CD14-positive monocyte (primary cell): ENCODE data around the gene CISD2. TPM values are rescaled to one million over a fixed set of nuclear protein-coding genes. Genes with fewer than 3 reads are reported as not detected.

ENCODE experiments used
- DNase-seq, 3 donors: peaks; one replicate each; pipeline ENCODE4 v3.0.0-alpha.2; 2011 to 2022
- H2AFZ ChIP-seq: 2 replicates; pipeline ENCODE4 v1.6.0; 2012; ENCODE audit warnings: mild to moderate bottlenecking, low read depth, low read length, inconsistent platforms; ENCODE audit not compliant: insufficient read depth, poor library complexity, severe bottlenecking
- H3K27ac ChIP-seq, 2 donors: 1 replicate in 1 of 2; 2 replicates in 1 of 2; pipeline ENCODE4 v1.5.1; 2012 to 2013; ENCODE audit warnings: low read length in 2 of 2, control low read depth in 1 of 2, inconsistent platforms in 1 of 2, low read depth in 1 of 2, mild to moderate bottlenecking in 1 of 2
- H3K27me3 ChIP-seq, 2 donors: one replicate each; pipeline versions ENCODE4 v1.6.0 to v1.6.1; 2011 to 2013; ENCODE audit warnings: low read length in 2 of 2; ENCODE audit not compliant: control insufficient read depth in 2 of 2, insufficient read depth in 2 of 2
- H3K36me3 ChIP-seq, 2 donors: replicated peaks in 1 of 2; 1 replicate in 1 of 2; 2 replicates in 1 of 2; pipeline versions ENCODE4 v1.5.1 to v1.6.1; 2012 to 2013; ENCODE audit warnings: low read length in 2 of 2, control low read depth in 1 of 2, inconsistent platforms in 1 of 2, mild to moderate bottlenecking in 1 of 2; ENCODE audit not compliant: insufficient read depth in 2 of 2, control insufficient read depth in 1 of 2
- H3K4me1 ChIP-seq, 2 donors: 1 replicate in 1 of 2; 2 replicates in 1 of 2; pipeline versions ENCODE4 v1.5.1 to v1.6.1; 2012 to 2013; ENCODE audit warnings: low read length in 2 of 2, control low read depth in 1 of 2, inconsistent platforms in 1 of 2, mild to moderate bottlenecking in 1 of 2, moderate library complexity in 1 of 2; ENCODE audit not compliant: insufficient read depth in 2 of 2, control insufficient read depth in 1 of 2
- H3K4me2 ChIP-seq: replicated peaks from 2 replicates; pipeline ENCODE3; 2012; ENCODE audit warnings: low read length, moderate library complexity, mild to moderate bottlenecking; ENCODE audit not compliant: poor library complexity, severe bottlenecking; ENCODE audit errors: extremely low read depth
- H3K4me3 ChIP-seq, 3 experiments: fragments of 200-600 bp in 1 of 3; sonication (generic) in 1 of 3; replicated peaks in 1 of 3; 1 replicate in 2 of 3; 2 replicates in 1 of 3; pipeline ENCODE4 v1.5.1; 2011 to 2013; ENCODE audit warnings: low read length in 3 of 3, mild to moderate bottlenecking in 3 of 3, control low read depth in 2 of 3, low read depth in 2 of 3, inconsistent platforms in 1 of 3, moderate library complexity in 1 of 3
- H3K79me2 ChIP-seq: 2 replicates; pipeline ENCODE4 v1.6.0; 2012; ENCODE audit warnings: mild to moderate bottlenecking, control low read depth, inconsistent platforms, low read length, moderate library complexity; ENCODE audit not compliant: insufficient read depth
- H3K9ac ChIP-seq: 2 replicates; pipeline ENCODE4 v1.6.0; 2017; ENCODE audit warnings: low read length, mild to moderate bottlenecking; ENCODE audit not compliant: insufficient read depth, poor library complexity, severe bottlenecking
- H3K9me3 ChIP-seq, 2 donors: replicated peaks in 1 of 2; 1 replicate in 1 of 2; 2 replicates in 1 of 2; pipeline versions ENCODE4 v1.5.1 to v1.6.1; 2012 to 2013; ENCODE audit warnings: low read length in 2 of 2, control low read depth in 1 of 2; ENCODE audit not compliant: control insufficient read depth in 1 of 2, insufficient read depth in 1 of 2
- H4K20me1 ChIP-seq: 2 replicates; pipeline ENCODE4 v1.6.0; 2012; ENCODE audit warnings: mild to moderate bottlenecking, low read length, control low read depth, moderate library complexity; ENCODE audit not compliant: insufficient read depth
- H3K27ac Mint-ChIP-seq, 7 donors: one replicate each; pipeline ENCODE4 v1.8.0; 2020; ENCODE audit warnings: mild to moderate bottlenecking in 7 of 7, mixed read lengths in 7 of 7, moderate library complexity in 6 of 7, inconsistent platforms in 2 of 7
- H3K27me3 Mint-ChIP-seq, 3 donors: one replicate each; pipeline ENCODE4 v1.8.0; 2021 to 2022; ENCODE audit warnings: low read depth in 3 of 3, mild to moderate bottlenecking in 3 of 3, mixed read lengths in 3 of 3, moderate library complexity in 3 of 3, inconsistent platforms in 1 of 3
- H3K36me3 Mint-ChIP-seq, 2 donors: one replicate each; pipeline ENCODE4 v1.8.0; 2020; ENCODE audit warnings: mixed read lengths in 2 of 2, inconsistent platforms in 1 of 2, mild to moderate bottlenecking in 1 of 2
- H3K4me1 Mint-ChIP-seq: one replicate; pipeline ENCODE4 v1.8.0; 2020; ENCODE audit warnings: mild to moderate bottlenecking, mixed read lengths
- H3K4me3 Mint-ChIP-seq, 2 donors: one replicate each; pipeline ENCODE4 v1.8.0; 2020; ENCODE audit warnings: mild to moderate bottlenecking in 2 of 2, mixed read lengths in 2 of 2, moderate library complexity in 1 of 2
- H3K9me3 Mint-ChIP-seq, 7 donors: one replicate each; pipeline ENCODE4 v1.8.0; 2020 to 2022; ENCODE audit warnings: mixed read lengths in 7 of 7, mild to moderate bottlenecking in 6 of 7, moderate library complexity in 6 of 7, inconsistent platforms in 2 of 7
- WGBS: methylation state at CpG from one replicate; pipeline ENCODE4 v1.1.5; 2013; ENCODE audit warnings: missing lambda C conversion rate; ENCODE audit not compliant: insufficient coverage; 5-methylcytosine and 5-hydroxymethylcytosine counted together
- intact Hi-C, 2 donors: fragments of 100-400 bp; cut with micrococcal nuclease; formaldehyde crosslinking; loops; one replicate each; pipeline versions ENCODE4 v1.15.0 to v1.15.1; 2023
- polyA plus RNA-seq, 3 donors: library from polyadenylated mRNA; depleted of rRNA in 1 of 3; unstranded in 2 of 3; stranded (reverse) in 1 of 3; fragments of 300-500 nt in 2 of 3; fragments of >200 nt in 1 of 3; fragmentation: Illumina TruSeq in 2 of 3; gene quantifications; 1 replicate in 2 of 3; 2 replicates in 1 of 3; pipeline ENCODE4 v1.2.3, GENCODE V29; 2012 to 2021
- TF ChIP-seq, protein P1 (sequence below): fragments of 200-600 bp; IDR thresholded peaks from one replicate; pipeline ENCODE4 v1.8.0; 2022; ENCODE audit warnings: antibody characterized with exemption, mild to moderate bottlenecking

Gene CISD2
- polyA plus RNA-seq, 3 donors = 4.5 to 30.2 (median 29.1) TPM

DNA sequence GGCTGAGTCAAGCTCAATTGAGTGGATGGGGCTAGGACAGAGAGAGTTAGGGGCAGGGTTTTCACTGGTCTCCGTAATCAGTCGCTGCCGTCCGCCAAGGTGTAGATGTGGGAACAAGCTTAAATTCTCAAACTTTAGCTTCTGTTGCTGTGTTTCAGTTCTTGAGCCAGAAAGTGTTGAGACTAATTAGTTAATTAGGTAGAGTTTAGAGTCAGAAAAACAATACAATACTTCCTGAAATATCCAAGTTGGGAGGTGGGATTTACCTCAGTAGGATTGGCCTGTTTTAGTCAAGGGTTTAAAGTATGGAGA lies 40.3 kb upstream of the CISD2 start:
- intact Hi-C loops = loop anchor here (2.0 to 10.0 kb wide), 5 partner anchors 39 to 144 kb away; partner anchors contain the start of genes CISD2 (in 2 of the 2) and MANBA (in 1 of the 2)
- Histone ChIP-seq H3K4me2 (peak overlapping the region; percentile 77), H3K4me3 (peak overlapping the region; percentile 44 to 99 (median 98)), H4K20me1 (peaks cover 33% of the 10 kb centered on the region), H3K9me3 (no peaks in the 10 kb centered on the region), H3K4me1 (peaks cover 23 to 27% of the 10 kb centered on the region in 2 donors), H3K9ac (peak overlapping the region; percentile 100), H3K27me3 (no peaks in the 10 kb centered on the region), H2AFZ (peak overlapping the region; percentile 76), H3K36me3 (peaks cover 0 to 7% of the 10 kb centered on the region in 2 donors), H3K27ac (peak overlapping the region; percentile 99 to 100), H3K79me2 (peaks cover 56% of the 10 kb centered on the region)
- no peaks in the 10 kb centered on the region for H3K36me3 Mint-ChIP-seq
- TF ChIP-seq, protein P1, sequence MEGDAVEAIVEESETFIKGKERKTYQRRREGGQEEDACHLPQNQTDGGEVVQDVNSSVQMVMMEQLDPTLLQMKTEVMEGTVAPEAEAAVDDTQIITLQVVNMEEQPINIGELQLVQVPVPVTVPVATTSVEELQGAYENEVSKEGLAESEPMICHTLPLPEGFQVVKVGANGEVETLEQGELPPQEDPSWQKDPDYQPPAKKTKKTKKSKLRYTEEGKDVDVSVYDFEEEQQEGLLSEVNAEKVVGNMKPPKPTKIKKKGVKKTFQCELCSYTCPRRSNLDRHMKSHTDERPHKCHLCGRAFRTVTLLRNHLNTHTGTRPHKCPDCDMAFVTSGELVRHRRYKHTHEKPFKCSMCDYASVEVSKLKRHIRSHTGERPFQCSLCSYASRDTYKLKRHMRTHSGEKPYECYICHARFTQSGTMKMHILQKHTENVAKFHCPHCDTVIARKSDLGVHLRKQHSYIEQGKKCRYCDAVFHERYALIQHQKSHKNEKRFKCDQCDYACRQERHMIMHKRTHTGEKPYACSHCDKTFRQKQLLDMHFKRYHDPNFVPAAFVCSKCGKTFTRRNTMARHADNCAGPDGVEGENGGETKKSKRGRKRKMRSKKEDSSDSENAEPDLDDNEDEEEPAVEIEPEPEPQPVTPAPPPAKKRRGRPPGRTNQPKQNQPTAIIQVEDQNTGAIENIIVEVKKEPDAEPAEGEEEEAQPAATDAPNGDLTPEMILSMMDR = no peak
- WGBS = 0% methylated on average over 4 of the region's 4 CpGs
- peak overlapping the region in 1 of 2 donors; percentile 97 for H3K4me3 Mint-ChIP-seq
- peaks cover 0 to 3% (median 0%) of the 10 kb centered on the region in 7 donors for H3K9me3 Mint-ChIP-seq
- no peak for DNase-seq
- H3K27me3 Mint-ChIP-seq = no peaks in the 10 kb centered on the region
- H3K27ac Mint-ChIP-seq = no peak overlapping the region
- H3K4me1 Mint-ChIP-seq = peaks cover 24% of the 10 kb centered on the region

DNA sequence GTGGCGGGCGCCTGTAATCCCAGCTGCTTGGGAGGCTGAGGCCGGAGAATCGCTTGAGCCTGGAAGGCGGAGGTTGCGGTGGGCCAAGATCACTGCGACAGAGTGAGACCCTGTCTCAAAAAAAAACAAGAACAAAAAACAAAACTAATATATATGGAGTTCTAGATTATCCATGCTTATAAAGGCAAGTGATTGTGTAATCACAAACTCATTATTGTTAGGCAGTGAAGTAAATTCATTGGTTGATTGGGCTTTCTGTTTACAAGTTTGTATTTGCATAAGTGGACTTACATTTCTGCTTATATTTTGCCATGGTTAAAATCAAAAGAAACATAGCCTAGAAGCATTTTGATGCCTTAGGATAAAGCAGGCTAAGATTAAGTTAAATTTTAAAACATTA lies 39.0 kb upstream of the CISD2 start:
- intact Hi-C loops = loop anchor here (2.0 to 10.0 kb wide), 5 partner anchors 37 to 145 kb away; partner anchors contain the start of genes CISD2 (in 2 of the 2) and MANBA (in 1 of the 2)
- Mint-ChIP-seq H3K27me3 (no peaks in the 10 kb centered on the region), H3K27ac (no peak overlapping the region), H3K4me1 (peaks cover 16% of the 10 kb centered on the region), H3K4me3 (no peak overlapping the region), H3K36me3 (peaks cover 0 to 1% of the 10 kb centered on the region in 2 donors), H3K9me3 (peaks cover 0 to 3% (median 0%) of the 10 kb centered on the region in 7 donors)
- Histone ChIP-seq H4K20me1 (peaks cover 19% of the 10 kb centered on the region), H3K27ac (no peak overlapping the region), H3K9me3 (no peaks in the 10 kb centered on the region), H2AFZ (no peak overlapping the region), H3K4me2 (no peak overlapping the region), H3K79me2 (peaks cover 43% of the 10 kb centered on the region), H3K27me3 (no peaks in the 10 kb centered on the region), H3K9ac (no peak overlapping the region), H3K4me3 (no peak overlapping the region), H3K4me1 (peaks cover 11 to 14% of the 10 kb centered on the region in 2 donors), H3K36me3 (no peaks in the 10 kb centered on the region)
- no peak for DNase-seq
- WGBS = no CpG with 5 or more reads among the region's 7 CpGs
- TF ChIP-seq, protein P1 = no peak
